ENCODE data around the gene KLHL3.

DNA sequence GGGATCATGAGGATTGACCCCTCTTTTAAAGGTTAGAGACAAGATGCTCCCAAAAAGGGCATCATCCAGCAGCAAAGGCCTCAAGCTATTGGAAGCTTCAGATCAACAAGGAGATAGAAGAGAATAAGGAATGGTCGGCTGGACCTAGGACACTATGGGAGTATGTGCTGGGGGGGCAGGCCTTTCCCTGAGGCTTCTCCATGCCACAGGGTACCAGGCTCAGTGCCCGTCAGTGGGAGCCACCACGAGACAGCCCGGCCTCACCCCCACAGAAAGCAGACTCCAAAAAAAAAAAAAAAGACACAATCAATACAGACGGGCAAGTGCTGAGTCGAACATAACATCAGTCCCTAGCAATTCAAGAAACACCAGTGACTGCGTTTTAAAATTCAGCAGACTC, 117.4 kb downstream of the KLHL3 start:
- TF ChIP-seq, protein P1, sequence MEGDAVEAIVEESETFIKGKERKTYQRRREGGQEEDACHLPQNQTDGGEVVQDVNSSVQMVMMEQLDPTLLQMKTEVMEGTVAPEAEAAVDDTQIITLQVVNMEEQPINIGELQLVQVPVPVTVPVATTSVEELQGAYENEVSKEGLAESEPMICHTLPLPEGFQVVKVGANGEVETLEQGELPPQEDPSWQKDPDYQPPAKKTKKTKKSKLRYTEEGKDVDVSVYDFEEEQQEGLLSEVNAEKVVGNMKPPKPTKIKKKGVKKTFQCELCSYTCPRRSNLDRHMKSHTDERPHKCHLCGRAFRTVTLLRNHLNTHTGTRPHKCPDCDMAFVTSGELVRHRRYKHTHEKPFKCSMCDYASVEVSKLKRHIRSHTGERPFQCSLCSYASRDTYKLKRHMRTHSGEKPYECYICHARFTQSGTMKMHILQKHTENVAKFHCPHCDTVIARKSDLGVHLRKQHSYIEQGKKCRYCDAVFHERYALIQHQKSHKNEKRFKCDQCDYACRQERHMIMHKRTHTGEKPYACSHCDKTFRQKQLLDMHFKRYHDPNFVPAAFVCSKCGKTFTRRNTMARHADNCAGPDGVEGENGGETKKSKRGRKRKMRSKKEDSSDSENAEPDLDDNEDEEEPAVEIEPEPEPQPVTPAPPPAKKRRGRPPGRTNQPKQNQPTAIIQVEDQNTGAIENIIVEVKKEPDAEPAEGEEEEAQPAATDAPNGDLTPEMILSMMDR (IDR thresholded peaks at IDR 0.05), result no peak
- TF ChIP-seq POLR2A (IDR thresholded peaks at IDR 0.05), result no peak
